Activated CD4-positive, alpha-beta T cell treated with anti-CD3 and anti-CD28 coated beads, Interleukin-2, Interleukin-4, amounts not matched to agents 100 ng/mL and 50 ng/mL, durations not matched to agents 16 hours and 8 hours (primary cell): ENCODE results near the gene MAN1B1.

Experiments
- DNase-seq: peaks from one replicate; pipeline ENCODE4 v3.0.0-alpha.2; 2020; ENCODE audit warnings: low spot score

The MAN1B1 gene

DNA sequence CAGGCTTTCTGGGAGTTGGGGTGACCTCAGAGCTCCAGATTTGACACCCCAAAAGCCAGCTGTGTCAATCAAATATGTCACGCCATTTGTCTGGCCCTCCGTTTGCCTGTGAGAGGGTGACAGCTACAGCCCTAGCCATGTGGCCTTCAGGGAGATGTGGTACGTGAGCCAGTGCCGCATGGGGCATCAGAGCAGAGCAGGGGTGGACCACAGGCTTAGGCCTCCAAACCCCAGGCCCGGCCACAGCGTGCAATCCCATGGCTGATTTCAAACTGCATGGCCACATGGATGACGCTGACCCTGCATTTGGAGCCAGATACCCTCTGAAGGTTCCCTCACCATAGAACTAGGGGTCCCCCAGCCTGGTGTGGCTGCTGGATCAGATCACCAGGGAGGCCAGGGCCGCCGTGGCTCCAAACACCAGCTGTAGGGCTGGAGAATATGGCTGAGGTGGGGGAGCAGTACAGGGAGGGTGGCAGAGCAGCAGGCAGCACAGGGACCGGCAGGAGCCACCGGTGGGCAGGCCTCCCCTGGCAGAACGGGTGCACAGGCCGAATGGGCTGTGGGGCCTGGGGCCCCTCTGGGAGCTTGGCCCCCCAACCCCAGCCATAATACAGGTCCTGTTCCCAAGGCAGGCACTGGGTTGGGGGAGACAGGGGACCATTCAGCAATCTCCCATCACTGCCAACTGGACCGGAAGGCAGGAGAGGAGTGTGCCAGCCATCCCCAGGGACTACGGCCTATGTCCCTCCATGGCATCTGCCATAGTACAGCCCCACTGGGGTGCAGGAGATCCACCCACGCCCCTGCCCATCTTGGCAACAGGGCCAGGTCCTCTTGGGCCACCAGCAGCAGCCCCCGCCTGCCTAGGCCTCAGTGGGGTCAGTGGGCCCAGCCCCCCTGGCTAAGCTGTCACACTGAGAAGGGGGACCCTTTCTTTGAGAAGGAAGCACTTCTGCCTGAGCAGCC is 18.0 kb upstream of the MAN1B1 start:
- DNase-seq: no peak

GRCh38 chr9:137069508-137070091 is 17.2 kb upstream of the MAN1B1 start:
- no peak for DNase-seq

DNA sequence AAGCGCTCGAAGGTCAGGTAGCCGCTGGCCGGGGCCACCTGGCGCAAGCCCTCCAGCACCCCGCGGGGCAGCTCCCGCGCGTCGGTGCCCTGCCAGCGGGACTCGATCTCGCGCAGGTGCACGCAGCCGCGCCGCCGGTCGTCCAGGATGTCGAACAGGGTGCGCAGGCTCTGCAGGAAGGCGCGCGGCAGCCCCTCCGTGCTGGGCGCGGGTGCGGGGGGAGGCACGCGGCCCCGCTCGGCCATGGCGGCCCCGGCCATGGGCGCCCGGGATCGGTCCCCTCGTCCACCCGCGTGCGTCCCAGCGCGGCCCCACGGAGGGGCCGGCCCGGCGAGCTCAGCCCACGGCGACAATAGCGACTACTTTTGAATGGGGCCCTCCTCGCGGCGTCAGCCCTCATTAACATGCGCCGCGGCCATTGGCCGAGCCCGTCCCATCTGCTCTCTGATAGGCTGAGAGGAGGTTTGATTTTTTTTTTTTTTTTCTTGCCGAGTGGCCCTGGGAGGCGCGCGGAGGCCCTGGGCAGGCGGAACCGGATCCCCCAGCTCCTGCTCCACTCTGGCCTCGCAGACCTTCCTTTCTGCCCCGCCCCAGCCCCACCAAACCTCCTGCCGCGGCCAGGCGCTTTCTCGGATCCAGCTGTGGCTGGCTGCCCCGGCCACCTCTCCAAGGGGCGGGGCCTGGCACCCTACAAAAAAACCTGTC is 16.4 kb upstream of the MAN1B1 start, which contains the start of gene SAPCD2:
TSS of gene SAPCD2 (minus strand) at position 357 of the 705 bp plus-strand sequence. CDS start at position 260, 97 bp downstream.
- DNase-seq: peak; percentile 88

DNA sequence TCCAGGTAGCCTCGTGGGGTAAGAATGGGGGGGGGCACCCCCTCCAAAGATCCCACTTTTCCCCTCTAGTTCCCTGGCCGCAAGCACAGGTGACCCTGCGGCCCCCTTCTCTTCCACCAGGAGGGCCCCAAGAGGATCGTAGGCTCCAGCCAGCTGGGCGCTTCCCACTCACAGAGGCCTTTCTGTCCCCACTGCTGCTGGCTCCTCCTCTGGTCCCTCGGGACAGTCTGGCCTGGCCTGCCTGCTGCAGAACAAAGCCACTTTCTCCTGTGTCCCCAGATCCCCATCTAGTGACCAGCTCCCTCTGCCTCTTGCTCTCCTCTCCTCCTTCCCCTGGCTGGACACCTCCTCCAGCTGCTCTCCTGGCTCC is 15.9 kb upstream of the MAN1B1 start:
- DNase-seq: no peak

- DNase-seq: no peak
Measured at GRCh38 chr9:137071282-137071681, 15.5 kb upstream of the MAN1B1 start.

DNA sequence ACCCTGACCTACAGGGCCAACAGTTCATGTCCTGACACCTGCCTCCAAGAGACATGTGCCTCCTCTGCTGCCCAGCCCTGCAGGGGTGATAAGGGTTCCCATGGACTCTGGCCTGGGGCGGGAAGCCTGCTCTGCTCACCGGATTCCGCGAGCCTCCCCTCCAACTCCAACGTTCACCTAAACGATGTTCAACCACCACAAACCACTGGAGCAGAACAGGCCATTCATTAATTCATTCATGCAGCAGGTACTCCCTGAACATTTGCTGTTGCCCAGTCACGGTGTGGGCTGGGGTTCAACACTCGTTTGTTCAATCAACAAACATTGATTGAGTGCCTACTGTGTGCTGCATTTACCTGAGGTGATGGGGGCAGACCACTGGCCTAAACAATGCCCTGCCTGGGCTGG is 12.8 kb upstream of the MAN1B1 start:
- DNase-seq: no peak

- no peak for DNase-seq
Measured at GRCh38 chr9:137074657-137075274, 12.0 kb upstream of the MAN1B1 start.

DNA sequence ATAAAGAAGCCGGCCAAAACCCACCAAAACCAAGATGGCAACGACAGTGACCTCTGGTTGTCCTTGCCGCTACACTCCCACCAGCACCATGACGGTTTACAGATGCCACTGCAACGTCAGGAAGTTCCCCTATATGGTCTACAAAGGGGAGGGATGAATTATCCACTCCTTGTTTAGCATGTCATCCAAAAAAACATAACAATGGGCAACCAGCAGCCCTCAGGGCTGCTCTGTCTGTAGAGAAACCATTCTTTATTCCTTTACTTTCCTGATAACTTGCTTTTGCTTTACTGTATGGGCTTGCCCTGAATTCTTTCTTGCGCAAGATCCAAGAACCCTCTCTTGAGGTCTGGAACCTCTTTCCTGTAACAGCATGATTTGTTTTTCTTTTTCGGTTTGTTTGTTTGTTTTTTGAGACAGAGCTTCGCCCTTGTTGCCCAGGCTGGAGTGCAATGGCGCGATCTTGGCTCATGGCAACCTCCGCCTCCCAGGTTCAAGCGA is 11.5 kb upstream of the MAN1B1 start:
- no peak for DNase-seq

DNA sequence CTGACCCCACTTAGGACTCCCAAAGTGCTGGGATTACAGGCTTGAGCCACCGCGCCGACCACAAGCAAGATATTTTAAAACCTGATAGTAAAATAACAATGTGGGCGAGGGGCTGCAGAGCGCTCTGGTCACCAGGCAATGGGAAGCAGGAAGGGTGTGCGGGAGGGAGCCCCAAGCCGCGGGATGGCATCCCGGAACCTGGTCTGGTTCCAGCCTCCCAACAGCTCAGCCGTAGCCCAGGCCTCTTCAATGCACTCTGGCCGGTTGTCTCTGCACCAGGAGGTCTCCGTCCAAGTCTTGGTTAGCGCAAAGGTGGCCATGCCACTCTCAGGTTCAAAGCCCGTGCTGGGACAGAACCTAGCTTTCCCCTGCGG is 10.2 kb upstream of the MAN1B1 start:
- DNase-seq: no peak

- peak; percentile 51 for DNase-seq
Measured at GRCh38 chr9:137077010-137077747, 9.6 kb upstream of the MAN1B1 start, which contains the start of gene UAP1L1. UAP1L1 (plus strand) TSS chr9:137077517; CDS start chr9:137077533, 16 bp downstream.

- DNase-seq: peak; percentile 38
Measured at GRCh38 chr9:137077758-137078693, 8.8 kb upstream of the MAN1B1 start.

DNA sequence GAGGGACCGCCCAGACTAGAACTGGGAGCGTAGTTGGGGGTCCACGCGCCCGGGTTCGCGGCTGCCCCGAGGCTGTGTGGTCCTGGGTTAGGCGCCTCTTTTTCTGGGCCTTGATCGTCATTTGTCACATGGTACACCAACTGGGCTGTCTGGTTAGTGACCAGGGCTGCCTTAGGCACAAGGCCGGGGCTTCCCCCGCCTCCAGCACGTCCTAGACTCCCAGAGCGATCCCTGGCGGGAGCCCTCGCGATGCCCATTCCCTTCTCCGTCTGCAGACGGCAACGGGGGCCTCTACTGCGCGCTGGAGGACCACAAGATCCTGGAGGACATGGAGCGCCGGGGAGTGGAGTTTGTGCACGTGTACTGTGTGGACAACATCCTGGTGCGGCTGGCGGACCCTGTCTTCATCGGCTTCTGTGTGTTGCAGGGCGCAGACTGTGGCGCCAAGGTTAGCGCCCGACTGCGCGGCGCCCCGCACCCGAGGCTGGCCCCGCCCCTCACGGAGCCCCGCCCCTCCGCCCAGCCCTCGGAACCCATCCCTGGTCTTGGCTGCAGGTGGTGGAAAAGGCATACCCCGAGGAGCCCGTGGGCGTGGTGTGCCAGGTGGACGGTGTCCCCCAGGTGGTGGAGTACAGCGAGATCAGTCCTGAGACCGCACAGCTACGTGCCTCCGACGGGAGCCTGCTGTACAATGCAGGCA is 7.9 kb upstream of the MAN1B1 start:
- DNase-seq: no peak

GRCh38 chr9:137079401-137079787 is 7.4 kb upstream of the MAN1B1 start:
- DNase-seq: no peak

DNA sequence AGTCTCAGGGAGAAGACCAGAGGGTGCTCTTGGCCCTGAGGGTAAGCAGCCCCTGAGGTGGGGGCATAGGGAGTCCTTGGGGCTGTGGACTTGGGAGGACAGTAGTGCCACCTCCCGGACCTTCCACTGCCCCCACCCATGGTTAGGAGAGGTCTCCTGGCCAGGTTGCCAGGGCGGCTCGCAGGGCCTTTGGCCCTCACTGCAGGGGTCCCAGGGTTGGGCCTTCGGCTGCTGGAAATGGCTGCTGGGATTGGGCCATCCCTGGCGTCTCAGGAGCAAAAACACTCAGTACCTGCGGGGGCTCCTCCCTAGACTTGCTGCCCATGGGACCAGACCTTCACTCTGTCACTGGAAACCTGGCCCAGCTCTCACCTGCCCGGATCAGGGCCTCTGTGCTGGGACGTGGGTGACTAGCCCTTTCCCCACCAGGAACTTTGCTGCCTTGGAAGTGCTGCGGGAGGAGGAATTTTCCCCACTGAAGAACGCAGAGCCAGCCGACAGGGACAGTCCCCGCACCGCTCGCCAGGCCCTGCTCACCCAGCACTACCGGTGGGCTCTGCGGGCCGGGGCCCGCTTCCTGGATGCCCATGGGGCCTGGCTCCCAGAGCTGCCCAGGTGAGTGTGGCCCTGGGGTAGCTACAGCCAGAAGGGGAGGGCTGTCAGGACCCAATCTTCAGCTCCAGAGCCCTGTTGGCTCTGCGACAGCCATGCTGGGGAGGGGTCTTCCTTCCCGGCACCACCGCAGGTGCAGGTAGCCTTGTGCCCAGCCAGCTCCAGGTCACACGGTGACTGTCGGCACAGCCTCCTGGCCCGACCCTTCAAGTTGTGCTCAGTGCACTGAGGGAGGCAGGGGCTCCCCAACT is 6.3 kb upstream of the MAN1B1 start:
- DNase-seq: no peak

DNA sequence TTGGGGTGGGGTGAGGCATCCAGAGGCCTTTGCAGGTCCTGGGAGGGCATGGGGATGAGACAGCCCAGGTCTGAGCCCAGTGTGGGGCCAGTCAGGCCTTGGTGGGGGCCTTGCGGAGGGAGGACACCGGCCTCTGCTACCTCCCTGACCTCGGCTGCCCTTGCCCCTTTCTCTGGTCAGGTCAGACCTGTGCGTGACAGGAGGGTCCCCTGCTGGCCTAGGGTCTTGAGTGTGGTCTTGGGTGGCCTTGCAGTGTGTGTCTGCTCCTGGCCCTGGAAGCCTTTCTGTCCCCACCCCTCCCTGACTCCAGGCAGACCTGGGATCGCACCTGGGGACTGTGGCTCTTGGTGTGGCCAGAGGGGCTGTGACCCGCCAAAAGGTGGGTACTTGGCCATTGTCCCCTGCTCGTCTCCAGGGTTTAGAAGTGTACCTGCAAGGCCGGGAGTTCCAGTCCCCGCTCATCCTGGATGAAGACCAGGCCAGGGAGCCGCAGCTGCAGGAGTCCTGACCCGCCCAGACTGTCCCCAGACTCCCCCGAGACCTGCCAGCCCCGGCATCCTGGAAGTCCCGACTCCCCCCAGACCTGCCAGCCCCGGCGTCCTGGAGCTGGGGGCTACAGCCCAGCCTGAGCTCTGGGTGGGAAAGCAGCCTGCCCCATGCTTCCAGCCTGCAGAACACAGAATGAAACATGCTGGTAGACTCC is 4.4 kb upstream of the MAN1B1 start:
- no peak for DNase-seq

GRCh38 chr9:137082925-137083290 is 3.9 kb upstream of the MAN1B1 start:
- DNase-seq: no peak

GRCh38 chr9:137083394-137084004 is 3.3 kb upstream of the MAN1B1 start:
- DNase-seq: peak; percentile 17

DNA sequence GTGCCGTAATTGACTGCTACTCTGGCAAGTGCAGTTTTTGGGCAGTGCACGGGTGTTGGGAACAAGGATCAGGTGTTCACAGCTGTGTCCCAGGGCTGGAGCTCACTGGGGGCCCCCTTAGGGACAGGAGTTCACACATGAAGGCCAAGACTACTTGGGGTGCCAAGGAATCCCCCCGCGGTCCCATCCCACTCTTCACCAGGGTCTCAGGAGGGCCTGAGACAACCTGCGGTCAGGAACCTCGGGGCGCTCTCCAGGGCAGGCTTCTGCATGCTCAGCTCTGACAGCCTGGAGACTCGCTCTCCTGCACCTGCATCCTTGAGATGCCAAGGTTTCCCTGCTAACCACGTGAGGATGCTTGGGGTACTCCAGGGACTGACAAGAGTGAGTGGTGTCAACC is 2.3 kb upstream of the MAN1B1 start:
- no peak for DNase-seq
